Measurements from ENCODE around the gene PAK1.

PAK1 gene

GRCh38 chr11:77345621-77346020 lies 128.3 kb downstream of the PAK1 start:
- TF ChIP-seq CTCF (IDR thresholded peaks at IDR 0.05; ENCODE audit: low read depth, low read length) = no peak

GRCh38 chr11:77340501-77340900 lies 133.4 kb downstream of the PAK1 start:
- no peaks in the 10 kb centered on the region; the same call in 1 of the 2 replicates for H3K9me3 ChIP-seq
- DNase-seq = no peak
- no peaks in the 10 kb centered on the region for H3K4me1 ChIP-seq
- no peak overlapping the region for H3K4me3 ChIP-seq (ENCODE audit: low read depth, low read length)
- no peaks in the 10 kb centered on the region for H3K36me3 ChIP-seq
- no peak for TF ChIP-seq CTCF (IDR thresholded peaks at IDR 0.05; ENCODE audit: low read depth, low read length)
- H3K27me3 ChIP-seq = no peaks in the 10 kb centered on the region

More at GRCh38 chr11:77345621-77346020, 128.3 kb downstream of the PAK1 start:
- no peaks in the 10 kb centered on the region for H3K9me3 ChIP-seq
- no peaks in the 10 kb centered on the region for H3K27me3 ChIP-seq
- no peak overlapping the region for H3K4me3 ChIP-seq (ENCODE audit: low read depth, low read length)
- H3K36me3 ChIP-seq = no peaks in the 10 kb centered on the region
- no peaks in the 10 kb centered on the region for H3K4me1 ChIP-seq
- DNase-seq = no peak

GRCh38 chr11:77332259-77332658 lies 141.6 kb downstream of the PAK1 start:
- TF ChIP-seq CTCF (IDR thresholded peaks at IDR 0.05; ENCODE audit: low read depth, low read length) = no peak
- no peak for DNase-seq
- H3K27me3 ChIP-seq = no peaks in the 10 kb centered on the region
- H3K9me3 ChIP-seq = no peaks in the 10 kb centered on the region
- H3K36me3 ChIP-seq = no peaks in the 10 kb centered on the region
- no peak overlapping the region for H3K4me3 ChIP-seq (ENCODE audit: low read depth, low read length)
- H3K4me1 ChIP-seq = no peaks in the 10 kb centered on the region

- Histone ChIP-seq H3K9me3 (no peaks in the 10 kb centered on the region), H3K4me1 (no peaks in the 10 kb centered on the region), H3K27me3 (no peaks in the 10 kb centered on the region), H3K4me3 (ENCODE audit: low read depth, low read length) (no peak overlapping the region), H3K36me3 (no peaks in the 10 kb centered on the region)
- no peak for DNase-seq
- no peak for TF ChIP-seq CTCF (IDR thresholded peaks at IDR 0.05; ENCODE audit: low read depth, low read length)
Observed at GRCh38 chr11:77325159-77325558, 148.7 kb downstream of the PAK1 start.

- Histone ChIP-seq H3K9me3 (no peaks in the 10 kb centered on the region), H3K36me3 (no peaks in the 10 kb centered on the region), H3K4me1 (no peaks in the 10 kb centered on the region), H3K4me3 (ENCODE audit: low read depth, low read length) (no peak overlapping the region), H3K27me3 (no peaks in the 10 kb centered on the region)
- TF ChIP-seq CTCF (IDR thresholded peaks at IDR 0.05; ENCODE audit: low read depth, low read length) = no peak
- no peak for DNase-seq
Observed at GRCh38 chr11:77324508-77324907, 149.4 kb downstream of the PAK1 start.

- DNase-seq = no peak
- no peaks in the 10 kb centered on the region for H3K36me3 ChIP-seq
- H3K9me3 ChIP-seq = no peaks in the 10 kb centered on the region
- H3K4me3 ChIP-seq (ENCODE audit: low read depth, low read length) = no peak overlapping the region
- no peaks in the 10 kb centered on the region for H3K4me1 ChIP-seq
- H3K27me3 ChIP-seq = no peaks in the 10 kb centered on the region
- TF ChIP-seq CTCF (IDR thresholded peaks at IDR 0.05; ENCODE audit: low read depth, low read length) = no peak
Observed at GRCh38 chr11:77322926-77323590, 150.8 kb downstream of the PAK1 start.

Data from BE2C (cell line).